Heart right ventricle (tissue), 16 donors: ENCODE measurements around the gene C16orf90. TPM values are rescaled to one million over a fixed set of nuclear protein-coding genes. Genes with fewer than 3 reads are reported as not detected.

Experiments
- ATAC-seq, 8 donors: fragments of 200-7000 bp; cut with Tn5 transposase; one replicate each; pipeline ENCODE4 v1.9.1; 2020; ENCODE audit warnings: mild to moderate bottlenecking in 8 of 8, moderate library complexity in 8 of 8, moderate number of reproducible peaks in 1 of 8
- DNase-seq, 2 donors: peaks; one replicate each; pipeline ENCODE4 v3.0.0-alpha.2; 2020
- H3K27ac ChIP-seq, 10 donors: fragments of 200-600 bp; sonication (generic) in 2 of 10; one replicate each; pipeline versions ENCODE4 v1.5.0 to v1.8.0; 2020 to 2022; ENCODE audit warnings: mild to moderate bottlenecking in 3 of 10
- H3K27me3 ChIP-seq, 7 donors: fragments of 200-600 bp; one replicate each; pipeline ENCODE4 v1.8.0; 2021 to 2022; ENCODE audit warnings: mild to moderate bottlenecking in 2 of 7
- H3K36me3 ChIP-seq, 9 donors: fragments of 200-600 bp; sonication (generic) in 1 of 9; one replicate each; pipeline versions ENCODE4 v1.5.0 to v1.8.0; 2020 to 2022; ENCODE audit warnings: mild to moderate bottlenecking in 2 of 9
- H3K4me1 ChIP-seq, 9 donors: fragments of 200-600 bp; sonication (generic) in 1 of 9; one replicate each; pipeline versions ENCODE4 v1.5.0 to v1.8.0; 2020 to 2022; ENCODE audit warnings: mild to moderate bottlenecking in 4 of 9
- H3K4me3 ChIP-seq, 10 donors: fragments of 200-600 bp; sonication (generic) in 2 of 10; one replicate each; pipeline versions ENCODE4 v1.5.0 to v1.8.0; 2020 to 2022; ENCODE audit warnings: mild to moderate bottlenecking in 7 of 10, moderate library complexity in 2 of 10
- H3K9me3 ChIP-seq, 11 donors: fragments of 200-600 bp in 10 of 11; sonication (generic) in 2 of 11; one replicate each; pipeline versions ENCODE4 v1.5.0 to v1.8.0; 2013 to 2022; ENCODE audit warnings: mild to moderate bottlenecking in 2 of 11, control low read depth in 1 of 11, moderate library complexity in 1 of 11
- WGBS, 2 donors: extraction: QIAGEN DNeasy Blood & Tissue Kit; methylation state at CpG; one replicate each; pipeline ENCODE4 v1.1.7; 2013; ENCODE audit warnings: inconsistent platforms in 1 of 2; 5-methylcytosine and 5-hydroxymethylcytosine counted together
- intact Hi-C, 10 donors: fragments of 100-400 bp; cut with DNase I; formaldehyde crosslinking; loops; one replicate each; pipeline versions ENCODE4 v1.11.1 to v1.14.2; 2022
- polyA plus RNA-seq, 2 donors: library from polyadenylated mRNA; stranded (reverse); fragments of 200-250 nt; gene quantifications; one replicate each; pipeline ENCODE4 v1.2.3, GENCODE V29; 2013
- total RNA-seq, 10 donors: library from RNA; stranded (reverse); fragmentation: NEBNext Ultra II Directional in 3 of 10; extraction: Animal tissue kit (Norgen Biotek cat#: 25700) in 3 of 10; gene quantifications; one replicate each; pipeline versions ENCODE4 v1.2.1 to v1.2.4, GENCODE V29; 2021 to 2023
- TF ChIP-seq, protein P1 (sequence below), 9 donors: fragments of 200-600 bp; sonication (generic) in 2 of 9; IDR thresholded peaks; one replicate each; pipeline versions ENCODE4 v1.5.0 to v1.8.0; 2021 to 2022; ENCODE audit warnings: antibody characterized with exemption in 9 of 9, mild to moderate bottlenecking in 5 of 9, moderate library complexity in 1 of 9
- donor health status: Arrhythmogenic right ventricular cardiomyopathy.
- donor health status: ischemic (EF 13 %, LVEDD 7.1; RV severe dilation, severe dysfunction).
- donor health status: healthy with polysubstance abuse.
- donor health status: DM: no; HTN: yes; CAD: no.
- donor health status: DM: no; HTN: no; CAD: no.
- donor health status: ischemic (EF 25% LVEDD 6.9; RV normal size, moderate dysfunction).
- donor health status: ischemic (EF 25% LVEDD 5.7; RV mildly dilated, moderate dysfunction).
- donor health status: healthy.
- donor health status: DM: yes; HTN: yes; CAD: no.
- donor health status: Ischemic cardiomyopathy.
- donor health status: ischemic (EF 35%, LVEDD 5.7; RV mildly dilated, moderate dysfunction).
- donor health status: nonischemic (EF 11% LVEDD 7.7; RV severe dilation, severe dysfunction).
- donor health status: DM: yes; HTN: yes; CAD: no.
- donor health status: PGD.
- donor health status: ischemic (EF 29% LVEDD 5.4; RV normal size, mild dysfunction).
- donor health status: nonischemic (EF 23%, LVEDD 6.1; RV moderate dilation, normal function).

Gene C16orf90
- total and polyA plus RNA-seq, 12 donors = not detected

DNA sequence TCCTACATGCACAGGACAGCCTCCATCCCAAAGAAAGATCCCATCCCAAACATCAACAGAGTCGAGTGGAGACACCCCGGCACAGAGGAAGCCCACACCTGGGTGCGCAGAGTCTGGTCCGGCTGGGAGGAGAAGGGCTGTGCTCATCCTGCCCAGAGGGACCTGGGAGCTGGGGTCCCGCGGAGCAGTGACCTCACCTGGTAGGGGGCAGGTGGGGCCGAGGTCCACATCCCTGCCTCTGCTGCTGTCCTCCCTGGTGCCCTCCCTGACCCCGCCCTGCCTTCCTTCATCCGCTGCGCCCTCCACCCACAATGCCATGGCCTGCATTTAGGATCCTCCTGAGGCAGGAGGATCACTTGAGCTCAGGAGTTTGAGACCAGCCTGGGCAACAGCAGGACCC lies 2.9 kb downstream of the C16orf90 start:
- DNase-seq = no peak
- ATAC-seq = no peak
- Histone ChIP-seq H3K4me3 (no peak overlapping the region), H3K4me1 (peaks cover 0 to 18% (median 7%) of the 10 kb centered on the region in 9 donors), H3K36me3 (peaks cover 0 to 10% (median 0%) of the 10 kb centered on the region in 9 donors), H3K9me3 (no peaks in the 10 kb centered on the region), H3K27ac (no peak overlapping the region), H3K27me3 (no peaks in the 10 kb centered on the region)
- TF ChIP-seq, protein P1, sequence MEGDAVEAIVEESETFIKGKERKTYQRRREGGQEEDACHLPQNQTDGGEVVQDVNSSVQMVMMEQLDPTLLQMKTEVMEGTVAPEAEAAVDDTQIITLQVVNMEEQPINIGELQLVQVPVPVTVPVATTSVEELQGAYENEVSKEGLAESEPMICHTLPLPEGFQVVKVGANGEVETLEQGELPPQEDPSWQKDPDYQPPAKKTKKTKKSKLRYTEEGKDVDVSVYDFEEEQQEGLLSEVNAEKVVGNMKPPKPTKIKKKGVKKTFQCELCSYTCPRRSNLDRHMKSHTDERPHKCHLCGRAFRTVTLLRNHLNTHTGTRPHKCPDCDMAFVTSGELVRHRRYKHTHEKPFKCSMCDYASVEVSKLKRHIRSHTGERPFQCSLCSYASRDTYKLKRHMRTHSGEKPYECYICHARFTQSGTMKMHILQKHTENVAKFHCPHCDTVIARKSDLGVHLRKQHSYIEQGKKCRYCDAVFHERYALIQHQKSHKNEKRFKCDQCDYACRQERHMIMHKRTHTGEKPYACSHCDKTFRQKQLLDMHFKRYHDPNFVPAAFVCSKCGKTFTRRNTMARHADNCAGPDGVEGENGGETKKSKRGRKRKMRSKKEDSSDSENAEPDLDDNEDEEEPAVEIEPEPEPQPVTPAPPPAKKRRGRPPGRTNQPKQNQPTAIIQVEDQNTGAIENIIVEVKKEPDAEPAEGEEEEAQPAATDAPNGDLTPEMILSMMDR (IDR thresholded peaks at IDR 0.05) = no peak
- intact Hi-C loops = loop anchor here in 3 of 10 donors (10.0 kb wide), 3 partner anchors 58 to 308 kb away; partner anchors contain the start of gene OR1F1 (in 1 of the 3)
- 84 to 90% methylated on average over 10 of the region's 10 CpGs for WGBS, 2 donors

DNA sequence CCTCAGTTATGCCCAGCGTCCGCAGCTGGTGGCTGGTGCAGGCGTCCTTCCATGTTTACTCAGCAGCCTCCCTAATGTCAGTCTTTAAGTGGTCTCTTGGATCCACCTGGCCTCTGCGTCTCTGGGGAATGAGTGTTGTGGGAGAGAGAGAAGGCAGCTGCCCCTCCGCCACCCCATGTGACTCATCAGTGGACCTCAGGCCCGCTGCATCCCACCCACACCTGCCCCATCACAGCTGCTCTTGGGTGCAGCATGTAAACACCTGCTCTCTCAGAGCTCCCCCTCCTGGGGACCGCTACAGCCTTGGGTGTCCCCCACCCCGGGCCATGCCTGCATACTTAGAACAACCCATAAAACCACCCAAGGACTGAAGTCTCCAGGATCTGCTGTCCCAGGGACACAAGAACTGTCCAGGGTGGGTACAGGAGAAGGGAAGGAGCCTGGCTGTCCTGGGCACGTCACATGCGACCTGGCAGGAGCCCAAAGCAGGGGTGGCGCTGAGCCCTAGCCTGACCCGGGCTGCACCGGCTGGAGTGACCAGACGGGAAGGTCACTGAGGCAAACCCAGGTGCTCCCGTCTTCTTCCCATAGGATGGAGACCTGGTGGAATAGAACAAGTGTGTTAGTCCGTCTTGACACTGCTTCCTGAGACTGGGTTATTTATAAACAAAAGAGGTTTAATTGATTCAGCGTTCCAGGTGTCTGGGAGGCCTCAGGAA lies 4.2 kb downstream of the C16orf90 start:
- 48 to 54% methylated on average over 17 of the region's 17 CpGs for WGBS, 2 donors
- Histone ChIP-seq H3K36me3 (peaks cover 0 to 22% (median 3%) of the 10 kb centered on the region in 9 donors), H3K4me3 (no peak overlapping the region), H3K4me1 (peaks cover 0 to 24% (median 9%) of the 10 kb centered on the region in 9 donors), H3K9me3 (no peaks in the 10 kb centered on the region), H3K27ac (no peak overlapping the region), H3K27me3 (no peaks in the 10 kb centered on the region)
- ATAC-seq = peak in 5 of 8 donors; percentile 4 to 25 (median 14)
- no peak for DNase-seq
- TF ChIP-seq, protein P1 (IDR thresholded peaks at IDR 0.05) = peak in 2 of 9 donors; percentile 10 to 21
- intact Hi-C loops = loop anchor here in 3 of 10 donors (10.0 kb wide), 3 partner anchors 56 to 306 kb away; partner anchors contain the start of gene OR1F1 (in 1 of the 3)

DNA sequence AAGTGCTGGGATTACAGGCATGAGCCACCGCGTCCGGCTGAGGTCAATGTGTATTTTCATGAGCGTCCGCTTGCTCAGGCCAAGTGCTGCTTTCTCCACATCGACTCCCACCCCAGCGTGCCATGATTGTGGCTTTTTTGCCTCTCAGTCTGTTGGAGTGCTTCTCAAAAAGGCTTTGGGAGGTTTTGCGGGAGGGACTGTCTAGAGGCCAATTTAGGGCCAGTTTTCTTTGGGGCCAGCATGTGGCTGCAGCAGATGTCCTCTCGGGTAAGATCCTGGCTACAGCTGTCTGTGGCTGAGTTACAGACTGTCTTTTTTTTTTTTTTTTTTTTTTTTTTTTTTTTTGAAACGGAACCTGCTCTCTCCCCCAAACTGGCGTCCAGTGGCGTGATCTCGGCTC lies 6.5 kb downstream of the C16orf90 start:
- H3K9me3 ChIP-seq = no peaks in the 10 kb centered on the region
- intact Hi-C loops = no loop called here
- peaks cover 0 to 45% (median 25%) of the 10 kb centered on the region in 9 donors for H3K36me3 ChIP-seq
- ATAC-seq = no peak
- DNase-seq = no peak
- no peaks in the 10 kb centered on the region for H3K27me3 ChIP-seq
- no peak overlapping the region for H3K27ac ChIP-seq
- H3K4me3 ChIP-seq = no peak overlapping the region
- H3K4me1 ChIP-seq = peaks cover 0 to 26% (median 9%) of the 10 kb centered on the region in 9 donors
- TF ChIP-seq, protein P1 (IDR thresholded peaks at IDR 0.05) = no peak
- WGBS, 2 donors = 71 to 82% methylated on average over 9 of the region's 13 CpGs

DNA sequence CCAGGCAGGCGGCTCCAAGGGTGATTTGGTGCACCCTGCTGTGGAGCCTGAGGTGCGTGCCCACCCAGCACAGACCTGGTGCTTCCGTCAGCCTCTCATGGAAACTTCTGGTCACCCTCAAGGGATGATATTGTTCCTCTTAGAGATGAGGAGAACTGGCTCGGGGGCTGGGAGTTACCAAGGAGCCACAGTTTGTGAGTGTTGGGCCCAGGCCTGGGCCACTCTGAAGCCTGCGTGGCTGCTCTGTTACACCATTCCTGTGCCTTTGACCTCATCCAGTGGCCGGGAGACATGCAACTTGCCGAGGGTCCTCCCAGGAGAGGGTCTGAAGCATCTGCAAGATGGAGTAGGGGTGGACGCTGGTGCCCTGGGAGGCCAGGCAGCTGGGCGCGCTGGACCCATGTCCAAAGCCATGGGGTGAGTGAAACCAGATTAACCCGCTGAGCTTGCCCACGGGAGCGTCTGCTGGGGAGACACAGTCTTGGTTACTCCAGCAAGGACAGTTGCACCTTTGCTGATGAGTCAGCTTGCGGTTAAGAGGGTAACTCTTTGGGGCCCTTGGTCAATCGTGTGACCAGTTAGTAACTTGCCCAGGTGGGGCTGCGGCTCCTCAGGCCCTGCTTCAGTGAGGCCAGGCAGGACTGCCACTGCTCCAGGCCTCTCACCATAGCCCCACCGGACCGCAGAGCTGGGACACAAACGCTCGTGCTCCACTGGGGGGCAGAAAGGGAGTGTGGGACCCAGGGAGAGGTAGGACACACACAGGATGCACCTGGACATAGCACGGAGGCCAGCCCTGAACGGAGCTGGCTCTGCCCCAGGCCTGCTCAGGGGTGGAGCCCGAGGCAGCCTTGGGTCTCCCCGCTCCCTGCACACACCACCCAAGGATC lies 7.5 kb downstream of the C16orf90 start:
- intact Hi-C loops = no loop called here
- DNase-seq (no peak), ATAC-seq (peak in 3 of 8 donors; percentile 8 to 14 (median 12))
- Histone ChIP-seq H3K4me1 (peaks cover 0 to 20% (median 9%) of the 10 kb centered on the region in 9 donors), H3K27ac (no peak overlapping the region), H3K36me3 (peaks cover 0 to 55% (median 35%) of the 10 kb centered on the region in 9 donors), H3K9me3 (no peaks in the 10 kb centered on the region), H3K27me3 (no peaks in the 10 kb centered on the region), H3K4me3 (no peak overlapping the region)
- 78 to 88% methylated on average over 24 of the region's 24 CpGs for WGBS, 2 donors
- TF ChIP-seq, protein P1 (IDR thresholded peaks at IDR 0.05) = no peak
